HepG2 (cell line): ENCODE measurements around the gene NSMCE1. TPM values are rescaled to one million over a fixed set of nuclear protein-coding genes. Genes with fewer than 3 reads are reported as not detected.

Experiments used
- ATAC-seq: fragments of 200-7000 bp; cut with Tn5 transposase; 3 replicates; pipeline ENCODE4 v1.9.1; 2020; ENCODE audit warnings: mild to moderate bottlenecking, moderate library complexity
- BruUV-seq: library from RNA; stranded (reverse); fragments of 400-500 nt; replicated peaks from 2 replicates; lab custom pipeline; 2021; lab: Mats Ljungman, UMichigan
- CTCF ChIA-PET: fragments of 300-600 bp; formaldehyde crosslinking; extraction: SDS; loops from one replicate; lab custom pipeline; 2021; ENCODE audit warnings: low total read pairs, inconsistent platforms, low intra/inter-chr PET ratio; lab: Yijun Ruan, JAX
- POLR2A ChIA-PET: fragments of 350-600 bp; sonication (Branson Sonifier 250); formaldehyde crosslinking; loops from one replicate; lab custom pipeline; 2020; ENCODE audit warnings: antibody characterized with exemption, inconsistent platforms; lab: Yijun Ruan, JAX
- DNase-seq: peaks from one replicate; pipeline ENCODE4 v3.0.0-alpha.2; 2015; ENCODE audit warnings: low spot score
- FAIRE-seq: peaks from 3 replicates; lab custom pipeline; 2011; peaks lifted over from hg19 to GRCh38; lab: Jason Lieb, UNC
- H2AFZ ChIP-seq: one replicate; pipeline ENCODE4 v1.6.1; 2011; ENCODE audit warnings: low read length, inconsistent platforms
- H3K27ac ChIP-seq: fragments of 300-600 bp; 3 replicates; pipeline ENCODE4 v1.8.0; 2011; ENCODE audit warnings: mixed run types, mild to moderate bottlenecking, mixed read lengths, low read length, inconsistent platforms; ENCODE audit not compliant: insufficient read depth; ENCODE audit errors: extremely low read length
- H3K27me3 ChIP-seq, 2 experiments: fragments of 200-600 bp in 1 of 2; 2 replicates in 1 of 2; 3 replicates in 1 of 2; pipeline versions ENCODE4 v1.6.0 to v1.8.0; 2011; ENCODE audit warnings: low read length in 2 of 2, mild to moderate bottlenecking in 2 of 2, moderate library complexity in 2 of 2, inconsistent platforms in 1 of 2; ENCODE audit not compliant: insufficient read depth in 2 of 2, control insufficient read depth in 1 of 2
- H3K36me3 ChIP-seq, 2 experiments: fragments of 200-600 bp in 1 of 2; replicated peaks in 1 of 2; 2 replicates in 1 of 2; 3 replicates in 1 of 2; pipeline versions ENCODE4 v1.5.1 to v1.8.0; 2011; ENCODE audit warnings: low read length in 2 of 2, inconsistent platforms in 1 of 2; ENCODE audit not compliant: insufficient read depth in 2 of 2, control insufficient read depth in 1 of 2
- H3K4me1 ChIP-seq: 2 replicates; pipeline ENCODE4 v1.5.1; 2012; ENCODE audit warnings: low read length, inconsistent platforms; ENCODE audit not compliant: insufficient read depth
- H3K4me2 ChIP-seq: 2 replicates; pipeline ENCODE4 v1.6.0; 2011; ENCODE audit warnings: low read depth, low read length, inconsistent platforms
- H3K4me3 ChIP-seq, 3 experiments: fragments of 200-600 bp in 1 of 3; sonication (generic), shearing (Covaris generic) in 1 of 3; replicated peaks in 1 of 3; 2 replicates each; pipeline ENCODE4 v1.5.1; 2011 to 2016; ENCODE audit warnings: low read length in 3 of 3, inconsistent platforms in 2 of 3, low read depth in 2 of 3, mild to moderate bottlenecking in 2 of 3, control low read depth in 1 of 3, mixed read lengths in 1 of 3; ENCODE audit not compliant: insufficient read depth in 1 of 3
- H3K79me2 ChIP-seq: one replicate; pipeline ENCODE4 v1.6.1; 2011; ENCODE audit warnings: low read length, inconsistent platforms; ENCODE audit not compliant: insufficient read depth
- H3K9ac ChIP-seq: 2 replicates; pipeline ENCODE4 v1.6.0; 2011; ENCODE audit warnings: mild to moderate bottlenecking, low read depth, low read length, inconsistent platforms; ENCODE audit not compliant: insufficient read depth
- H3K9me3 ChIP-seq: 2 replicates; pipeline ENCODE4 v1.5.1; 2012; ENCODE audit warnings: mild to moderate bottlenecking, low read length
- H4K20me1 ChIP-seq: 2 replicates; pipeline ENCODE4 v1.6.0; 2011; ENCODE audit warnings: inconsistent platforms, mild to moderate bottlenecking, low read length, moderate library complexity; ENCODE audit not compliant: insufficient read depth
- BORCS8-MEF2B ChIP-seq: sonication (generic); formaldehyde crosslinking; IDR thresholded peaks from 2 replicates; pipeline ENCODE4 v1.8.0; 2022; ENCODE audit warnings: mild to moderate bottlenecking, missing genetic modification reagents
- CBX1 ChIP-seq: IDR thresholded peaks from one replicate; pipeline ENCODE4 v1.6.1; 2016; ENCODE audit warnings: antibody characterized with exemption, low read depth
- EZH2 ChIP-seq: conservative IDR thresholded peaks from 2 replicates; pipeline ENCODE4 v1.6.1; 2012; ENCODE audit warnings: mild to moderate bottlenecking, low read depth, low read length, moderate library complexity
- FOXM1 ChIP-seq: sonication (generic); formaldehyde crosslinking; IDR thresholded peaks from 2 replicates; pipeline ENCODE4 v1.5.0; 2020; ENCODE audit warnings: missing genetic modification reagents
- GPN1 ChIP-seq: sonication (generic); formaldehyde crosslinking; IDR thresholded peaks from 2 replicates; pipeline ENCODE4 v1.5.1; 2020; ENCODE audit warnings: missing genetic modification reagents, borderline replicate concordance
- HOXA7 ChIP-seq: sonication (generic); formaldehyde crosslinking; IDR thresholded peaks from 2 replicates; pipeline ENCODE4 v1.8.1; 2022; ENCODE audit warnings: mild to moderate bottlenecking, missing genetic modification reagents, moderate library complexity
- KLF13 ChIP-seq: sonication (generic); formaldehyde crosslinking; IDR thresholded peaks from 2 replicates; pipeline ENCODE4 v1.4.0; 2020; ENCODE audit warnings: mild to moderate bottlenecking, missing genetic modification reagents
- MIXL1 ChIP-seq: IDR thresholded peaks from 2 replicates; pipeline ENCODE4 v1.6.1; 2016
- SMARCC2 ChIP-seq: fragments of 450-650 bp; IDR thresholded peaks from 2 replicates; pipeline ENCODE4 v1.6.1; 2017; ENCODE audit warnings: antibody characterized with exemption, mild to moderate bottlenecking
- ZBTB3 ChIP-seq: sonication (generic); formaldehyde crosslinking; IDR thresholded peaks from 2 replicates; pipeline ENCODE4 v1.4.0; 2020; ENCODE audit warnings: low read depth, mild to moderate bottlenecking, moderate library complexity, missing genetic modification reagents, borderline replicate concordance
- ZNF160 ChIP-seq: sonication (generic); formaldehyde crosslinking; IDR thresholded peaks from 2 replicates; pipeline ENCODE4 v1.8.0; 2022; ENCODE audit warnings: mild to moderate bottlenecking, inconsistent platforms, missing genetic modification reagents
- WGBS: methylation state at CpG from one replicate; pipeline ENCODE4 v1.1.6; 2017; ENCODE audit warnings: low lambda C conversion rate; 5-methylcytosine and 5-hydroxymethylcytosine counted together
- in situ Hi-C: cut with HindIII; loops from 2 replicates; pipeline ENCODE4 v1.10.0; 2017; ENCODE audit warnings: low pct_unique_long_range_greater_than_20kb; ENCODE audit not compliant: extremely low pct_ligation_motif_present
- intact Hi-C: fragments of 100-400 bp; cut with micrococcal nuclease; formaldehyde crosslinking; loops from one replicate; pipeline ENCODE4 v1.10.0; 2022; ENCODE audit not compliant: unreplicated experiment
- polyA plus RNA-seq, 8 experiments: library from polyadenylated mRNA; depleted of rRNA in 3 of 8; stranded (reverse) in 7 of 8; unstranded in 1 of 8; fragments of >200 nt; fragmentation: Illumina TruSeq in 4 of 8; extraction: Trizol in 4 of 8; gene quantifications; 2 replicates each; pipeline versions ENCODE4 v1.2.1 to v1.2.3, GENCODE V29; 2011 to 2016; ENCODE audit warnings: low read depth in 4 of 8, missing spikeins in 1 of 8, mixed read lengths in 1 of 8; ENCODE audit not compliant: insufficient read depth in 1 of 8
- total RNA-seq, 5 experiments: library from RNA; depleted of rRNA; stranded (reverse); fragments of >200 nt; fragmentation: Illumina TruSeq; extraction: Trizol; gene quantifications; 2 replicates each; pipeline ENCODE4 v1.2.3, GENCODE V29; 2016; ENCODE audit warnings: low read depth in 1 of 5
- TF ChIP-seq, protein P1 (sequence below): sonication (generic); formaldehyde crosslinking; IDR thresholded peaks from 2 replicates; pipeline ENCODE4 v1.5.0; 2020; ENCODE audit warnings: mild to moderate bottlenecking, missing genetic modification reagents
- TF ChIP-seq, protein P2 (sequence below): sonication (generic); formaldehyde crosslinking; IDR thresholded peaks from 2 replicates; pipeline ENCODE4 v1.8.0; 2022; ENCODE audit warnings: missing genetic modification reagents, mild to moderate bottlenecking, inconsistent platforms, borderline replicate concordance
- TF ChIP-seq, protein P3 (sequence below): sonication (generic); formaldehyde crosslinking; IDR thresholded peaks from 2 replicates; pipeline ENCODE4 v1.4.0; 2020; ENCODE audit warnings: mild to moderate bottlenecking, missing genetic modification reagents
- TF ChIP-seq, protein P4 (sequence below): sonication (generic); formaldehyde crosslinking; IDR thresholded peaks from 2 replicates; pipeline ENCODE4 v1.5.0; 2020; ENCODE audit warnings: missing genetic modification reagents, mild to moderate bottlenecking, borderline replicate concordance
- TF ChIP-seq, protein P5 (sequence below): IDR thresholded peaks from 2 replicates; pipeline ENCODE4 v1.6.1; 2016; ENCODE audit warnings: mild to moderate bottlenecking, missing biosample characterization, missing genetic modification reagents

NSMCE1 gene
- total and polyA plus RNA-seq, 2 of the 13 experiments (the other 11 are each of a cell fraction or from before 2014, with no cell fraction given) = 42.7 to 52.9 TPM

DNA sequence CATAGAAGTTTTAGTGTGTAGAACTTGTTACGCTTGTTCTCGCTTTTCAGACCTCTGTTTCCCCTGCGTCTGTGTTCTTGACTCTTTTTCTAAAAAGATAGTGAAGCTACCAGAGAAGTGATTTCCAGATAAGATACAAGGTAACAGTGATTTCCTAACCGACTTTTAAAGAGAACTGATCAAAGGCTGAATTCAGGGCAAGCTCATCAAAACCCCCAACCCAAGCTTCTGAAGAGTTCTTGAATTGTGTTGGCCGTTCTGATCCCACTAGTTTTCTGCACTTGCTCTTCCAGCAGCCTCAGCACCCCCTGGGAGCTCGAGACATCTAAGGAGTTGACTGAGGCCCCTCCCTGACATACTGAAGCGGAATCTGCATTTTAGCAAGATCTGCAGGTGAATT lies 12.7 kb upstream of the NSMCE1 start:
- CTCF ChIA-PET = no interaction called here
- H2AFZ ChIP-seq = peak overlapping the region; percentile 13
- 44% methylated on average over 7 of the region's 7 CpGs for WGBS
- no peak overlapping the region for H3K9ac ChIP-seq
- H3K36me3 ChIP-seq = no peaks in the 10 kb centered on the region
- H3K4me1 ChIP-seq = peaks cover 43% of the 10 kb centered on the region
- BruUV-seq = no TSS peak
- no peaks in the 10 kb centered on the region for H3K27me3 ChIP-seq
- no peaks in the 10 kb centered on the region for H3K9me3 ChIP-seq
- TF ChIP-seq, protein P1, sequence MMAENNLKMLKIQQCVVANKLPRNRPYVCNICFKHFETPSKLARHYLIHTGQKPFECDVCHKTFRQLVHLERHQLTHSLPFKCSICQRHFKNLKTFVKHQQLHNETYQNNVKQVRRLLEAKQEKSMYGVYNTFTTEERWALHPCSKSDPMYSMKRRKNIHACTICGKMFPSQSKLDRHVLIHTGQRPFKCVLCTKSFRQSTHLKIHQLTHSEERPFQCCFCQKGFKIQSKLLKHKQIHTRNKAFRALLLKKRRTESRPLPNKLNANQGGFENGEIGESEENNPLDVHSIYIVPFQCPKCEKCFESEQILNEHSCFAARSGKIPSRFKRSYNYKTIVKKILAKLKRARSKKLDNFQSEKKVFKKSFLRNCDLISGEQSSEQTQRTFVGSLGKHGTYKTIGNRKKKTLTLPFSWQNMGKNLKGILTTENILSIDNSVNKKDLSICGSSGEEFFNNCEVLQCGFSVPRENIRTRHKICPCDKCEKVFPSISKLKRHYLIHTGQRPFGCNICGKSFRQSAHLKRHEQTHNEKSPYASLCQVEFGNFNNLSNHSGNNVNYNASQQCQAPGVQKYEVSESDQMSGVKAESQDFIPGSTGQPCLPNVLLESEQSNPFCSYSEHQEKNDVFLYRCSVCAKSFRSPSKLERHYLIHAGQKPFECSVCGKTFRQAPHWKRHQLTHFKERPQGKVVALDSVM (CRISPR knock-in tag) = no peak
- no peak for TF ChIP-seq KLF13 (CRISPR knock-in tag)
- TF ChIP-seq, protein P2, sequence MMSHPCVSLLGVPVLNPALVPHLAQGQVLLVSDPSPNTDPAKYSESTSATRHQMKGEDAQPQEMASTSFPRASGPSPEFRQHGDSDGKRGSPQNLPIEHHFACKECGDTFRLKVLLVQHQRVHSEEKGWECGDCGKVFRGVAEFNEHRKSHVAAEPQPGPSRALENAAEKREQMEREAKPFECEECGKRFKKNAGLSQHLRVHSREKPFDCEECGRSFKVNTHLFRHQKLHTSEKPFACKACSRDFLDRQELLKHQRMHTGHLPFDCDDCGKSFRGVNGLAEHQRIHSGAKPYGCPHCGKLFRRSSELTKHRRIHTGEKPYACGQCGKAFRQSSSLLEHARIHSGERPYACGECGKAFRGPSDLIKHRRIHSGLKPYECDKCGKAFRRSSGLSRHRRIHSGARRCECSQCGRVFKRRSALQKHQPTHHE = no peak
- no peak for TF ChIP-seq GPN1 (CRISPR knock-in tag)
- no peak for TF ChIP-seq EZH2
- TF ChIP-seq CBX1 = no peak
- no peak for TF ChIP-seq ZBTB3 (CRISPR knock-in tag)
- TF ChIP-seq MIXL1 (CRISPR knock-in tag) = no peak
- TF ChIP-seq, protein P3, sequence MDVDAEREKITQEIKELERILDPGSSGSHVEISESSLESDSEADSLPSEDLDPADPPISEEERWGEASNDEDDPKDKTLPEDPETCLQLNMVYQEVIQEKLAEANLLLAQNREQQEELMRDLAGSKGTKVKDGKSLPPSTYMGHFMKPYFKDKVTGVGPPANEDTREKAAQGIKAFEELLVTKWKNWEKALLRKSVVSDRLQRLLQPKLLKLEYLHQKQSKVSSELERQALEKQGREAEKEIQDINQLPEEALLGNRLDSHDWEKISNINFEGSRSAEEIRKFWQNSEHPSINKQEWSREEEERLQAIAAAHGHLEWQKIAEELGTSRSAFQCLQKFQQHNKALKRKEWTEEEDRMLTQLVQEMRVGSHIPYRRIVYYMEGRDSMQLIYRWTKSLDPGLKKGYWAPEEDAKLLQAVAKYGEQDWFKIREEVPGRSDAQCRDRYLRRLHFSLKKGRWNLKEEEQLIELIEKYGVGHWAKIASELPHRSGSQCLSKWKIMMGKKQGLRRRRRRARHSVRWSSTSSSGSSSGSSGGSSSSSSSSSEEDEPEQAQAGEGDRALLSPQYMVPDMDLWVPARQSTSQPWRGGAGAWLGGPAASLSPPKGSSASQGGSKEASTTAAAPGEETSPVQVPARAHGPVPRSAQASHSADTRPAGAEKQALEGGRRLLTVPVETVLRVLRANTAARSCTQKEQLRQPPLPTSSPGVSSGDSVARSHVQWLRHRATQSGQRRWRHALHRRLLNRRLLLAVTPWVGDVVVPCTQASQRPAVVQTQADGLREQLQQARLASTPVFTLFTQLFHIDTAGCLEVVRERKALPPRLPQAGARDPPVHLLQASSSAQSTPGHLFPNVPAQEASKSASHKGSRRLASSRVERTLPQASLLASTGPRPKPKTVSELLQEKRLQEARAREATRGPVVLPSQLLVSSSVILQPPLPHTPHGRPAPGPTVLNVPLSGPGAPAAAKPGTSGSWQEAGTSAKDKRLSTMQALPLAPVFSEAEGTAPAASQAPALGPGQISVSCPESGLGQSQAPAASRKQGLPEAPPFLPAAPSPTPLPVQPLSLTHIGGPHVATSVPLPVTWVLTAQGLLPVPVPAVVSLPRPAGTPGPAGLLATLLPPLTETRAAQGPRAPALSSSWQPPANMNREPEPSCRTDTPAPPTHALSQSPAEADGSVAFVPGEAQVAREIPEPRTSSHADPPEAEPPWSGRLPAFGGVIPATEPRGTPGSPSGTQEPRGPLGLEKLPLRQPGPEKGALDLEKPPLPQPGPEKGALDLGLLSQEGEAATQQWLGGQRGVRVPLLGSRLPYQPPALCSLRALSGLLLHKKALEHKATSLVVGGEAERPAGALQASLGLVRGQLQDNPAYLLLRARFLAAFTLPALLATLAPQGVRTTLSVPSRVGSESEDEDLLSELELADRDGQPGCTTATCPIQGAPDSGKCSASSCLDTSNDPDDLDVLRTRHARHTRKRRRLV (CRISPR knock-in tag) = no peak
- TF ChIP-seq SMARCC2 = no peak
- no peak for TF ChIP-seq BORCS8-MEF2B (CRISPR knock-in tag)
- no peak for TF ChIP-seq ZNF160 (CRISPR knock-in tag)
- TF ChIP-seq, protein P4, sequence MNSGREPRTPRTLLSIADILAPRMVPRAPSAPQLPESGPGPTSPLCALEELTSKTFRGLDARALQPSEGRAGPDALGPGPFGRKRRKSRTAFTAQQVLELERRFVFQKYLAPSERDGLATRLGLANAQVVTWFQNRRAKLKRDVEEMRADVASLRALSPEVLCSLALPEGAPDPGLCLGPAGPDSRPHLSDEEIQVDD (CRISPR knock-in tag) = no peak
- TF ChIP-seq, protein P5, sequence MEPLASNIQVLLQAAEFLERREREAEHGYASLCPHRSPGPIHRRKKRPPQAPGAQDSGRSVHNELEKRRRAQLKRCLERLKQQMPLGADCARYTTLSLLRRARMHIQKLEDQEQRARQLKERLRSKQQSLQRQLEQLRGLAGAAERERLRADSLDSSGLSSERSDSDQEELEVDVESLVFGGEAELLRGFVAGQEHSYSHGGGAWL (CRISPR knock-in tag) = no peak
- TF ChIP-seq HOXA7 = no peak
- TF ChIP-seq FOXM1 (CRISPR knock-in tag) = no peak
- FAIRE-seq (no peak), DNase-seq (no peak), ATAC-seq (no peak)
- in situ Hi-C loops = no loop called here
- no peaks in the 10 kb centered on the region for H3K79me2 ChIP-seq
- no peak overlapping the region for H3K4me3 ChIP-seq
- H3K4me2 ChIP-seq = peak overlapping the region; percentile 18; the same call in 1 of the 2 replicates
- no peak overlapping the region for H3K27ac ChIP-seq
- no peaks in the 10 kb centered on the region for H4K20me1 ChIP-seq
- POLR2A ChIA-PET = no interaction called here
- intact Hi-C loops = no loop called here
